SK-N-SH (cell line): ENCODE measurements around the gene DNAJC18. TPM values are rescaled to one million over a fixed set of nuclear protein-coding genes. Genes with fewer than 3 reads are reported as not detected.

Experiments
- CTCF ChIA-PET: fragments of 300-600, 350-600 bp; formaldehyde crosslinking; extraction: SDS; loops from one replicate; lab custom pipeline; 2021; lab: Yijun Ruan, JAX
- POLR2A ChIA-PET: fragments of 350-600 bp; sonication (Branson Sonifier 250); formaldehyde crosslinking; extraction: SDS; loops from one replicate; lab custom pipeline; 2020; ENCODE audit warnings: antibody characterized with exemption, inconsistent platforms; lab: Yijun Ruan, JAX
- DNase-seq: peaks from one replicate; pipeline ENCODE4 v3.0.0; 2012
- H2AFZ ChIP-seq: fragments of 200-600 bp; sonication (generic); 2 replicates; pipeline ENCODE4 v1.8.1; 2016; ENCODE audit warnings: antibody characterized with exemption, mild to moderate bottlenecking, low read depth
- H3F3A ChIP-seq: fragments of 200-600 bp; sonication (generic); replicated peaks from 2 replicates; pipeline ENCODE3; 2016; ENCODE audit warnings: antibody characterized with exemption, mild to moderate bottlenecking; ENCODE audit not compliant: insufficient read depth
- H3K27ac ChIP-seq, 2 experiments: fragments of 200-500 bp in 1 of 2; fragments of 200-600 bp in 1 of 2; sonication (Bioruptor generic) in 1 of 2; sonication (generic), shearing (Covaris generic) in 1 of 2; 2 replicates each; pipeline versions ENCODE4 v1.5.1 to v1.6.1; 2014 to 2016; ENCODE audit warnings: low read depth in 2 of 2, inconsistent platforms in 1 of 2, low read length in 1 of 2, mild to moderate bottlenecking in 1 of 2, mixed read lengths in 1 of 2
- H3K27me3 ChIP-seq: fragments of 200-600 bp; sonication (generic), shearing (Covaris generic); 2 replicates; pipeline ENCODE4 v1.6.1; 2016; ENCODE audit warnings: mixed run types; ENCODE audit not compliant: insufficient read depth
- H3K36me3 ChIP-seq, 2 experiments: fragments of 200-500 bp in 1 of 2; fragments of 200-600 bp in 1 of 2; sonication (Bioruptor generic) in 1 of 2; sonication (generic) in 1 of 2; replicated peaks in 1 of 2; 2 replicates each; pipeline versions ENCODE3 to v1.5.1; 2014 to 2016; ENCODE audit warnings: low read length in 1 of 2, mild to moderate bottlenecking in 1 of 2; ENCODE audit not compliant: insufficient read depth in 2 of 2, control insufficient read depth in 1 of 2
- H3K4me1 ChIP-seq, 2 experiments: fragments of 200-500 bp in 1 of 2; fragments of 200-600 bp in 1 of 2; sonication (Bioruptor generic) in 1 of 2; sonication (generic), shearing (Covaris generic) in 1 of 2; 2 replicates each; pipeline versions ENCODE4 v1.5.1 to v1.6.1; 2014 to 2016; ENCODE audit warnings: low read depth in 1 of 2, low read length in 1 of 2, mixed run types in 1 of 2; ENCODE audit not compliant: insufficient read depth in 2 of 2, control insufficient read depth in 1 of 2
- H3K4me2 ChIP-seq: fragments of 200-600 bp; sonication (generic), shearing (Covaris generic); 2 replicates; pipeline ENCODE4 v1.6.1; 2017; ENCODE audit warnings: mixed run types
- H3K4me3 ChIP-seq, 2 experiments: fragments of 200-500 bp in 1 of 2; fragments of 200-600 bp in 1 of 2; sonication (Bioruptor generic) in 1 of 2; sonication (generic), shearing (Covaris generic) in 1 of 2; 2 replicates each; pipeline versions ENCODE4 v1.5.1 to v1.8.1; 2014 to 2016; ENCODE audit warnings: low read depth in 2 of 2, inconsistent platforms in 1 of 2, low read length in 1 of 2, mild to moderate bottlenecking in 1 of 2, mixed read lengths in 1 of 2, moderate library complexity in 1 of 2
- H3K79me2 ChIP-seq: fragments of 200-600 bp; sonication (generic); 2 replicates; pipeline ENCODE4 v1.8.1; 2017; ENCODE audit warnings: mild to moderate bottlenecking; ENCODE audit not compliant: insufficient read depth
- H3K9ac ChIP-seq: fragments of 200-600 bp; sonication (generic); 2 replicates; pipeline ENCODE4 v1.6.1; 2017; ENCODE audit warnings: mixed run types
- H3K9me2 ChIP-seq: fragments of 200-600 bp; sonication (generic); 2 replicates; pipeline ENCODE4 v1.6.1; 2017; ENCODE audit warnings: mixed run types
- H3K9me3 ChIP-seq: fragments of 200-600 bp; sonication (generic); 2 replicates; pipeline ENCODE4 v1.6.1; 2017; ENCODE audit warnings: mixed run types, mild to moderate bottlenecking, moderate library complexity
- H4K20me1 ChIP-seq: fragments of 200-600 bp; sonication (generic); 2 replicates; pipeline ENCODE4 v1.6.1; 2017; ENCODE audit warnings: mild to moderate bottlenecking, mixed run types; ENCODE audit not compliant: insufficient read depth
- CHD2 ChIP-seq: fragments of 150-350 bp; IDR thresholded peaks from 2 replicates; pipeline ENCODE4 v1.6.1; 2018; ENCODE audit warnings: low read length; ENCODE audit not compliant: partially characterized antibody
- CTCF ChIP-seq: fragments of 200-600 bp; sonication (generic); IDR thresholded peaks from 2 replicates; pipeline ENCODE4 v1.6.1; 2017; ENCODE audit warnings: antibody characterized with exemption, mild to moderate bottlenecking, moderate library complexity
- EP300 ChIP-seq, 2 experiments: IDR thresholded peaks; 2 replicates each; pipeline versions ENCODE4 v1.4.0 to v1.6.1; 2012; ENCODE audit warnings: borderline replicate concordance in 1 of 2, low read depth in 1 of 2, low read length in 1 of 2
- EZH2phosphoT487 ChIP-seq: fragments of 200-600 bp; sonication (generic); IDR thresholded peaks from 2 replicates; pipeline ENCODE4 v1.6.1; 2017; ENCODE audit warnings: low read depth, mixed run types, mild to moderate bottlenecking, antibody characterized with exemption, moderate library complexity, borderline replicate concordance
- FOXJ3 ChIP-seq: sonication (generic); formaldehyde crosslinking; IDR thresholded peaks from 2 replicates; pipeline ENCODE4 v1.5.1; 2020; ENCODE audit warnings: mild to moderate bottlenecking, missing genetic modification reagents
- GATA2 ChIP-seq: sonication (generic); formaldehyde crosslinking; IDR thresholded peaks from 2 replicates; pipeline ENCODE4 v1.5.0; 2020; ENCODE audit warnings: mild to moderate bottlenecking, missing genetic modification reagents
- MXI1 ChIP-seq: IDR thresholded peaks from 2 replicates; pipeline ENCODE4 v1.6.1; 2012; ENCODE audit warnings: mild to moderate bottlenecking, low read depth, low read length, improper control_type of control experiment
- NFIC ChIP-seq: IDR thresholded peaks from 2 replicates; pipeline ENCODE4 v1.4.0; 2012; ENCODE audit warnings: borderline replicate concordance
- NRF1 ChIP-seq: IDR thresholded peaks from 2 replicates; pipeline ENCODE4 v1.6.1; 2012; ENCODE audit warnings: low read depth, mild to moderate bottlenecking, low read length
- PBX3 ChIP-seq: IDR thresholded peaks from 2 replicates; pipeline ENCODE4; 2012
- RAD21 ChIP-seq: IDR thresholded peaks from 2 replicates; pipeline ENCODE4 v1.6.1; 2012; ENCODE audit warnings: mild to moderate bottlenecking, low read length
- SIN3A ChIP-seq: IDR thresholded peaks from 2 replicates; pipeline ENCODE4 v1.6.1; 2012; ENCODE audit warnings: low read depth, mild to moderate bottlenecking, low read length, moderate library complexity, borderline replicate concordance
- TAF1 ChIP-seq: IDR thresholded peaks from 2 replicates; pipeline ENCODE4 v1.6.1; 2012; ENCODE audit warnings: low read depth, mild to moderate bottlenecking, low read length, moderate library complexity, borderline replicate concordance
- TCF12 ChIP-seq: IDR thresholded peaks from 2 replicates; pipeline ENCODE4 v1.4.0; 2012
- USF1 ChIP-seq: IDR thresholded peaks from 2 replicates; pipeline ENCODE4 v1.4.0; 2012; ENCODE audit warnings: low read depth, borderline replicate concordance
- WGBS: methylation state at CpG from one replicate; pipeline ENCODE4 v1.1.6; 2017; ENCODE audit warnings: low lambda C conversion rate; 5-methylcytosine and 5-hydroxymethylcytosine counted together
- polyA plus RNA-seq, 3 experiments: library from polyadenylated mRNA; depleted of rRNA; stranded (reverse); fragments of >200 nt; gene quantifications; 2 replicates each; pipeline ENCODE4 v1.2.3, GENCODE V29; 2012

The DNAJC18 gene
- polyA plus RNA-seq, 1 of the 3 experiments (the other 2 are of a cell fraction): 7.4 TPM

GRCh38 chr5:139392678-139393496, 46.4 kb downstream of the DNAJC18 start:
- no peaks in the 10 kb centered on the region for H4K20me1 ChIP-seq
- H3K4me1 ChIP-seq: peaks cover 0 to 3% of the 10 kb centered on the region in 2 experiments; a peak in 1 of 4 replicates
- no peak overlapping the region for H3K27ac ChIP-seq
- H3K9me3 ChIP-seq: no peaks in the 10 kb centered on the region
- TF ChIP-seq RAD21: peak; percentile 45
- peak; percentile 38; the same call in 1 of the 2 replicates for TF ChIP-seq CTCF
- no peak for TF ChIP-seq NFIC
- no peak overlapping the region for H3K9ac ChIP-seq
- peaks cover 12% of the 10 kb centered on the region; the same call in 1 of the 2 replicates for H3K27me3 ChIP-seq
- ChIA-PET CTCF (interaction anchor here (1.0 to 6.3 kb wide), 6 partner anchors 10 to 99 kb away, joined by 3 to 29 read pairs (median 4); partner anchors contain the start of genes MATR3 and SPATA24), POLR2A (no interaction called here)
- H2AFZ ChIP-seq: no peak overlapping the region
- peak overlapping the region; percentile 23 to 26; a peak in 2 of 4 replicates for H3K4me3 ChIP-seq
- peak; percentile 92 for DNase-seq
- H3K4me2 ChIP-seq: no peak overlapping the region
- H3K79me2 ChIP-seq: no peaks in the 10 kb centered on the region
- WGBS: 34% methylated on average over 40 of the region's 77 CpGs
- H3K9me2 ChIP-seq: no peaks in the 10 kb centered on the region
- H3K36me3 ChIP-seq: no peaks in the 10 kb centered on the region
- H3F3A ChIP-seq: no peaks in the 10 kb centered on the region

GRCh38 chr5:139392324-139392677, 47.0 kb downstream of the DNAJC18 start:
- no peak overlapping the region for H3K4me2 ChIP-seq
- peaks cover 0 to 3% of the 10 kb centered on the region in 2 experiments; a peak in 1 of 4 replicates for H3K4me1 ChIP-seq
- H3K9me2 ChIP-seq: no peaks in the 10 kb centered on the region
- DNase-seq: no peak
- H3K36me3 ChIP-seq: no peaks in the 10 kb centered on the region
- H3K4me3 ChIP-seq: peak overlapping the region in 1 of 2 experiments; percentile 23; a peak in 1 of 4 replicates
- WGBS: 96% methylated on average over 8 of the region's 36 CpGs
- H3K27me3 ChIP-seq: peaks cover 12% of the 10 kb centered on the region; the same call in 1 of the 2 replicates
- H3K9me3 ChIP-seq: no peaks in the 10 kb centered on the region
- H2AFZ ChIP-seq: no peak overlapping the region
- CTCF ChIA-PET: interaction anchor here (1.1 to 6.3 kb wide), 3 partner anchors 11 to 24 kb away, joined by 4 to 29 read pairs (median 6); partner anchors contain the start of gene SPATA24
- no peak overlapping the region for H3K27ac ChIP-seq
- TF ChIP-seq PBX3 (no peak), SIN3A (no peak), GATA2 (no peak), CHD2 (no peak), USF1 (no peak), EZH2phosphoT487 (no peak), EP300 (IDR thresholded peaks at IDR 0.05; ENCODE audit: borderline replicate concordance in 1 of 2, low read depth in 1 of 2, low read length in 1 of 2) (no peak), TAF1 (no peak), NRF1 (no peak), MXI1 (no peak), FOXJ3 (CRISPR knock-in tag) (no peak), TCF12 (no peak)
- POLR2A ChIA-PET: no interaction called here
- H4K20me1 ChIP-seq: no peaks in the 10 kb centered on the region
- H3F3A ChIP-seq: no peaks in the 10 kb centered on the region
- H3K9ac ChIP-seq: no peak overlapping the region
- H3K79me2 ChIP-seq: no peaks in the 10 kb centered on the region
